ENCODE results near the gene IL20RB.

- TF ChIP-seq TAF1 (IDR thresholded peaks at IDR 0.05; ENCODE audit: low read depth, low read length), result no peak
- TF ChIP-seq POLR2AphosphoS5 (IDR thresholded peaks at IDR 0.05; ENCODE audit: low read depth, low read length), result no peak
These were observed 3.4 kb downstream of the IL20RB start for GRCh38 chr3:136960838-136961836.

Data from GM12891 (cell line).